Glutamatergic neuron (in vitro differentiated cells): ENCODE measurements around the gene CAMK2D. TPM values are rescaled to one million over a fixed set of nuclear protein-coding genes. Genes with fewer than 3 reads are reported as not detected.

Experiments used
- DNase-seq: peaks from one replicate; pipeline ENCODE4 v3.0.0; 2022
- H3K27ac Mint-ChIP-seq: one replicate; pipeline ENCODE4 v1.8.0; 2020; ENCODE audit warnings: mild to moderate bottlenecking, mixed read lengths, inconsistent platforms; ENCODE audit not compliant: unreplicated experiment
- H3K27me3 Mint-ChIP-seq: one replicate; pipeline ENCODE4 v1.8.0; 2020; ENCODE audit warnings: mild to moderate bottlenecking, moderate library complexity, mixed read lengths, inconsistent platforms; ENCODE audit not compliant: unreplicated experiment
- H3K36me3 Mint-ChIP-seq: one replicate; pipeline ENCODE4 v1.8.0; 2020; ENCODE audit warnings: mild to moderate bottlenecking, mixed read lengths, inconsistent platforms; ENCODE audit not compliant: unreplicated experiment
- H3K4me1 Mint-ChIP-seq: one replicate; pipeline ENCODE4 v1.8.0; 2020; ENCODE audit warnings: mild to moderate bottlenecking, low read depth, mixed read lengths, inconsistent platforms; ENCODE audit not compliant: unreplicated experiment
- H3K4me3 Mint-ChIP-seq: one replicate; pipeline ENCODE4 v1.8.0; 2020; ENCODE audit warnings: mild to moderate bottlenecking, mixed read lengths, inconsistent platforms; ENCODE audit not compliant: unreplicated experiment
- H3K9me3 Mint-ChIP-seq: one replicate; pipeline ENCODE4 v1.8.0; 2020; ENCODE audit warnings: mild to moderate bottlenecking, moderate library complexity, mixed read lengths, inconsistent platforms; ENCODE audit not compliant: unreplicated experiment
- total RNA-seq: library from RNA; stranded (reverse); fragmentation: NEBNext Ultra II Directional; extraction: Animal tissue kit (Norgen Biotek cat#: 25700); gene quantifications from one replicate; pipeline ENCODE4 v1.2.1, GENCODE V29; 2021; ENCODE audit not compliant: unreplicated experiment
- TF ChIP-seq, protein P1 (sequence below): fragments of 200-600 bp; sonication (generic); IDR thresholded peaks from one replicate; pipeline ENCODE4 v1.5.0; 2021; ENCODE audit not compliant: partially characterized antibody, unreplicated experiment

Gene CAMK2D
- total RNA-seq, 1 donor from 2014 or later: 24.8 TPM

DNA sequence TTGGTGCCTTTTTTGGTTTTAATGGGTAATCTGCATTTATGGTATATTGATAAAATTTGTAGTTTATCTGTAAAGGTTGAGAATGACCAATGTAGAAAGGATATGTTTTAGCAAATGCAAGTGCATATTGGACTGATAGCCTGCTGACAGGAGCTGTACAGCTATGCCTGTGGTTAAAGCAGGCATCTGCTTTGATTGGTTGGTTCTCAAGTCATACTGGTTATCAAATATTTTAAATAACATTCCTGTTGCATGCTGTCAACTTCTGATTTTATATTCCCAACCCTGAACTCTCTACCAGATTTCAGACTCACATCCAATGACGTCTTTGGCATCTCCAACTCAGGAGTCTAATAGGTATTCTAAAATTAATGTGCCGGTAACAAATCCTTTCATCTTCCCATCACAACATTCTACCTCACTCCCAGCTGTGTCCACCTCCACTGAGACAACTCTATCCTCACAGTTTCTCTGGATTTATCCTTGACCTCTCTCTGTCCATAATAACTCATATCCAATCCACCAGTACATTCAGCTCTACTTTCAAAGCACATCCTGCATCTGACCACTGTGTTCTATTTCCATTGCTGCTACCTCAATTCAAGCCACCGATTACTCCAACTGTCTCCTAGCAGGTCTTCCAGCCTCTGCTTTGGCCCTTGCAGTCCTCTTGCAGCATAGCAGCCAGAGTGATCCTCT lies 125.7 kb downstream of the CAMK2D start:
- Mint-ChIP-seq H3K27ac (no peak overlapping the region), H3K4me3 (no peak overlapping the region), H3K27me3 (no peaks in the 10 kb centered on the region)

DNA sequence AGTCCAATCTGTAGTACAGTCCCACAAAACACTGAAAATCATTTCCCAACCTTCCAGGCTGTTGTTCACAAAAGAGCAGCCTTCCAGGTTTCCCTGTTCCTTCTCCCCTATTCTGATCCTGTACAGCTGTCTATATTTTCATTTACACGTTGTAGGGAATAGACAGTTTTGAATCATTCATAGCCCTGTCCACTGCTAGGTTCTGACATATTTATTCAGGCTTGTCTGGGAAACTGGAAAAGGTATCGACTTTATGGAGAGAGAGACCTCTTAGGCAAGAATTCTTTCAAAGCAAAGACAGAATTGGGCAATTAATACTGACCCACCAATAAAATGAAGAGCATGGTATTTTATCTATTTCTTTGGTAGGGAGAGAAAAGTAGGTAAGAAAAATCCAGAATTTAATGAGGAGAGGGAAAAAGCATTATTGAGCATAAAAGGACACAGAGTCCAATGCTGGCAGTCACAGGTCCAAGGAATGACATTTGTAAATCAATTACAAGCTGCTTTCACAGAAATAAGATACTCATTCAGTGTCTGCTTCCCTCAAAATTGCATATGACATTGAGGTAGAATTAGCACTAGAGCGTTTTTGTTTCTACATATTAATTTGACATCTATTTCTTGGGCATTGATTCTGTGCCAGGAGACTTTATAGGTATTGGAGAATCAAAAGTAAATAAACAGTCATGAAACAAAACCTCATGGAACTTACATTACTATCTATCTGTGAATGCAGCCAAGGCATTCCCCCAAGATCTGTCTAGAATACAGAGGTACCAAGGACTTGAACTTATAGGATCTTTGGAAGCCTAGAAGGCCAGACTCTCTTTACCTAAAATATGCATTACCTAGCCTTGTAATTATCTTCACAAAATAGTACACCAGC lies 127.2 kb downstream of the CAMK2D start:
- Mint-ChIP-seq H3K9me3 (no peaks in the 10 kb centered on the region), H3K36me3 (no peaks in the 10 kb centered on the region), H3K27me3 (no peaks in the 10 kb centered on the region), H3K4me1 (peaks cover 7% of the 10 kb centered on the region), H3K27ac (no peak overlapping the region), H3K4me3 (no peak overlapping the region)
- TF ChIP-seq, protein P1, sequence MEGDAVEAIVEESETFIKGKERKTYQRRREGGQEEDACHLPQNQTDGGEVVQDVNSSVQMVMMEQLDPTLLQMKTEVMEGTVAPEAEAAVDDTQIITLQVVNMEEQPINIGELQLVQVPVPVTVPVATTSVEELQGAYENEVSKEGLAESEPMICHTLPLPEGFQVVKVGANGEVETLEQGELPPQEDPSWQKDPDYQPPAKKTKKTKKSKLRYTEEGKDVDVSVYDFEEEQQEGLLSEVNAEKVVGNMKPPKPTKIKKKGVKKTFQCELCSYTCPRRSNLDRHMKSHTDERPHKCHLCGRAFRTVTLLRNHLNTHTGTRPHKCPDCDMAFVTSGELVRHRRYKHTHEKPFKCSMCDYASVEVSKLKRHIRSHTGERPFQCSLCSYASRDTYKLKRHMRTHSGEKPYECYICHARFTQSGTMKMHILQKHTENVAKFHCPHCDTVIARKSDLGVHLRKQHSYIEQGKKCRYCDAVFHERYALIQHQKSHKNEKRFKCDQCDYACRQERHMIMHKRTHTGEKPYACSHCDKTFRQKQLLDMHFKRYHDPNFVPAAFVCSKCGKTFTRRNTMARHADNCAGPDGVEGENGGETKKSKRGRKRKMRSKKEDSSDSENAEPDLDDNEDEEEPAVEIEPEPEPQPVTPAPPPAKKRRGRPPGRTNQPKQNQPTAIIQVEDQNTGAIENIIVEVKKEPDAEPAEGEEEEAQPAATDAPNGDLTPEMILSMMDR: no peak
- no peak for DNase-seq

More for the DNA sequence above, 125.7 kb downstream of the CAMK2D start:
- Mint-ChIP-seq H3K4me1 (peaks cover 7% of the 10 kb centered on the region), H3K36me3 (no peaks in the 10 kb centered on the region), H3K9me3 (no peaks in the 10 kb centered on the region)
- TF ChIP-seq, protein P1: no peak
- DNase-seq: no peak

DNA sequence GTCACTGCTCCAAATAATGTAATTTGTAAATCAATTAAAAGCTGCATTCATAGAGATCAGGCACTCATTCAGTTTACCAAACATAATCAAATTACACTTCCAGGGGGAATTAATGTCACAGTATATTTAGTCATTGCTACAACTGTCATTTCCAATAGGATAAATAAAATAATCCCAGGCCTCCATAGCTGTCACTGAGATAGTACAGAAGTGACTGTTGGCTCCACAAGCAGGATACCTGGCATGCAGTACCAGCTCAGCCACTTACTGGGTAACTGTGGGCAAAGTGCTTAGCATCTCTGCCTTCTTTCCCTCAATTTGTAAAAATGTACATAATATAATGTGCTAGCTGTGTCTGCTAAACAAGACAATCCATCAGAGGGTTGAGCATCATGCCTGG lies 128.1 kb downstream of the CAMK2D start:
- Mint-ChIP-seq H3K36me3 (no peaks in the 10 kb centered on the region), H3K4me3 (no peak overlapping the region), H3K4me1 (peaks cover 7% of the 10 kb centered on the region), H3K27me3 (no peaks in the 10 kb centered on the region), H3K27ac (no peak overlapping the region), H3K9me3 (no peaks in the 10 kb centered on the region)
- TF ChIP-seq, protein P1: no peak
- no peak for DNase-seq

DNA sequence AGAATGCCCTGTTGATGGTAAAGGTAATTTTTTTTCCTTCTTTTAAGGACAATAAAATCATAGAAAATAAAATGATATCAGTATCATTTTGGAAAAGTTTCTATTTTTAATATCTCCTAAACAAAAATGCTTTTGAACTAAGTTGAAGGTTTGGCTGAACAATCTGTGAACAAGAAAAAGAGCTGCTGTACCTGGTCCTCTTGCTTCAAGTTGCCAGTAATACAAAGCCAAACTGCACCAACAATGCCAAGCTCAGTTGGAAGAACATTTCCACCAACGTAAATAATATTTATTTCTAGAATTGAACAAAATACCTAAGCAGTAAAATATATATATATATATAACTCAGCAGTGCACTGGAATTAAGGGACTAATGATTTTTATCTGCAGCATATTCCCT lies 132.8 kb downstream of the CAMK2D start:
- Mint-ChIP-seq H3K36me3 (peaks cover 4% of the 10 kb centered on the region), H3K4me1 (peaks cover 10% of the 10 kb centered on the region), H3K27ac (no peak overlapping the region), H3K27me3 (peaks cover 3% of the 10 kb centered on the region), H3K4me3 (no peak overlapping the region), H3K9me3 (no peaks in the 10 kb centered on the region)
- TF ChIP-seq, protein P1: no peak
- DNase-seq: no peak

DNA sequence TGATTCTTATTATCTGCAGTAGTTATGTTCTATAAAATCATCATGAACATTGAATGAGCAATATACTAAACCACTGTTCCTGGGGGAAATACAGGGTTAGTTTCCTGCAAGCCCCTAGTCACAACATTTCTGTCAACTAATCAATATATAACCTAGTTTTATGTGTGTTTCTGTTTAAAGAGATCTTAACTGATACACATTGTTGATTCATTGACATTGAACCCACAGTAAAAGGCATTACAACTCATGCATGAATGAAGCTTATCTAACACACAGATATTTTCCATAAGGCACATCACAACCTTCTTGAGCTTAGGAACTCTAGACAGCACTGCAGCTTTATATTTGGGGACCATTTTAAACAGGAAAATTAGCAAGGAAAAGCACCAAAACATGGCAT lies 134.2 kb downstream of the CAMK2D start:
- Mint-ChIP-seq H3K4me3 (no peak overlapping the region), H3K4me1 (peaks cover 7% of the 10 kb centered on the region), H3K9me3 (no peaks in the 10 kb centered on the region), H3K36me3 (peaks cover 4% of the 10 kb centered on the region), H3K27me3 (peaks cover 3% of the 10 kb centered on the region), H3K27ac (no peak overlapping the region)
- DNase-seq: no peak
- TF ChIP-seq, protein P1: no peak
